WTC11 (cell line): ENCODE measurements around the gene N4BP2L1. TPM values are rescaled to one million over a fixed set of nuclear protein-coding genes. Genes with fewer than 3 reads are reported as not detected.

ENCODE experiments used
- ATAC-seq: fragments of 200-7000 bp; cut with Tn5 transposase; 2 replicates; pipeline ENCODE4 v1.10.0; 2021; ENCODE audit warnings: mild to moderate bottlenecking, moderate library complexity
- CTCF ChIA-PET: fragments of 300-600 bp; sonication (Branson Sonifier 250); formaldehyde crosslinking; loops from one replicate; lab custom pipeline; 2021; ENCODE audit warnings: antibody characterized with exemption; lab: Charles Lee
- POLR2A ChIA-PET: fragments of 350-600 bp; sonication (Branson Sonifier 250); formaldehyde crosslinking; loops from one replicate; lab custom pipeline; 2021; ENCODE audit warnings: antibody characterized with exemption; lab: Charles Lee
- DNase-seq: peaks from one replicate; pipeline ENCODE4 v3.0.0; 2021; ENCODE audit warnings: low spot score
- H3K27ac Mint-ChIP-seq: 2 replicates; pipeline ENCODE4 v1.8.0; 2021; ENCODE audit warnings: mixed read lengths
- H3K27me3 Mint-ChIP-seq: 2 replicates; pipeline ENCODE4 v1.8.0; 2021; ENCODE audit warnings: low read depth, mild to moderate bottlenecking, moderate library complexity, mixed read lengths
- H3K36me3 Mint-ChIP-seq: 2 replicates; pipeline ENCODE4 v1.8.0; 2021; ENCODE audit warnings: mixed read lengths
- H3K4me1 Mint-ChIP-seq: 2 replicates; pipeline ENCODE4 v1.8.0; 2022; ENCODE audit warnings: mixed read lengths
- H3K4me3 Mint-ChIP-seq: 2 replicates; pipeline ENCODE4 v1.8.0; 2021; ENCODE audit warnings: mild to moderate bottlenecking, moderate library complexity, mixed read lengths
- H3K9me3 Mint-ChIP-seq: 2 replicates; pipeline ENCODE4 v1.8.0; 2021; ENCODE audit warnings: mixed read lengths
- EMX1 ChIP-seq: fragments of 250-450 bp; sonication (Bioruptor Pico); IDR thresholded peaks from 2 replicates; pipeline ENCODE4 v1.8.0; 2021; ENCODE audit warnings: mild to moderate bottlenecking
- FOXP1 ChIP-seq: sonication (generic); formaldehyde crosslinking; IDR thresholded peaks from 2 replicates; pipeline ENCODE4 v1.8.0; 2022; ENCODE audit warnings: missing genetic modification reagents, mild to moderate bottlenecking, moderate library complexity, borderline replicate concordance
- JAZF1 ChIP-seq: fragments of 250-450 bp; sonication (Bioruptor Pico); IDR thresholded peaks from 2 replicates; pipeline ENCODE4 v1.9.0; 2021; ENCODE audit warnings: moderate library complexity, mild to moderate bottlenecking, inconsistent platforms
- KAT7 ChIP-seq: sonication (generic); formaldehyde crosslinking; IDR thresholded peaks from 2 replicates; pipeline ENCODE4 v1.8.1; 2023; ENCODE audit warnings: missing genetic modification reagents, mild to moderate bottlenecking, borderline replicate concordance
- MXD4 ChIP-seq: fragments of 250-450 bp; sonication (Bioruptor Pico); IDR thresholded peaks from 2 replicates; pipeline ENCODE4 v1.8.0; 2021; ENCODE audit warnings: mild to moderate bottlenecking, moderate library complexity, borderline replicate concordance
- NFATC4 ChIP-seq: fragments of 250-450 bp; sonication (Bioruptor Pico); IDR thresholded peaks from 2 replicates; pipeline ENCODE4 v1.9.0; 2021; ENCODE audit warnings: mild to moderate bottlenecking
- NR2C2 ChIP-seq: sonication (generic); formaldehyde crosslinking; IDR thresholded peaks from 2 replicates; pipeline ENCODE4 v1.8.0; 2022; ENCODE audit warnings: mild to moderate bottlenecking, missing genetic modification reagents
- RELA ChIP-seq: sonication (generic); formaldehyde crosslinking; IDR thresholded peaks from 2 replicates; pipeline ENCODE4 v1.8.1; 2022; ENCODE audit warnings: missing genetic modification reagents, mild to moderate bottlenecking, borderline replicate concordance
- RORB ChIP-seq: fragments of 250-450 bp; sonication (Bioruptor Pico); IDR thresholded peaks from 2 replicates; pipeline ENCODE4 v1.9.0; 2021; ENCODE audit warnings: mild to moderate bottlenecking
- SMAD3 ChIP-seq: sonication (generic); formaldehyde crosslinking; IDR thresholded peaks from 2 replicates; pipeline ENCODE4 v1.8.0; 2022; ENCODE audit warnings: missing genetic modification reagents, mild to moderate bottlenecking, borderline replicate concordance
- TCF7 ChIP-seq: sonication (generic); formaldehyde crosslinking; IDR thresholded peaks from 2 replicates; pipeline ENCODE4 v1.8.0; 2022; ENCODE audit warnings: mild to moderate bottlenecking, low read depth, missing genetic modification reagents, moderate library complexity
- TP53 ChIP-seq: sonication (generic); formaldehyde crosslinking; IDR thresholded peaks from 2 replicates; pipeline ENCODE4 v1.8.1; 2023; ENCODE audit warnings: mild to moderate bottlenecking, missing genetic modification reagents
- ZNF263 ChIP-seq: sonication (generic); formaldehyde crosslinking; IDR thresholded peaks from 2 replicates; pipeline ENCODE4 v1.8.1; 2022; ENCODE audit warnings: low read depth, mild to moderate bottlenecking, moderate library complexity, missing genetic modification reagents
- ZNF396 ChIP-seq: fragments of 250-450 bp; sonication (Bioruptor Pico); IDR thresholded peaks from 2 replicates; pipeline ENCODE4 v1.8.0; 2021; ENCODE audit warnings: mild to moderate bottlenecking, moderate library complexity, borderline replicate concordance
- total RNA-seq: library from RNA; stranded (reverse); gene quantifications from 3 replicates; pipeline ENCODE4 v1.2.3, GENCODE V29; 2021
- TF ChIP-seq, protein P1 (sequence below): sonication (generic); formaldehyde crosslinking; IDR thresholded peaks from 2 replicates; pipeline ENCODE4 v1.8.1; 2022; ENCODE audit warnings: low read depth, missing genetic modification reagents, borderline replicate concordance
- TF ChIP-seq, protein P2 (sequence below): sonication (generic); formaldehyde crosslinking; IDR thresholded peaks from 2 replicates; pipeline ENCODE4 v1.8.0; 2022; ENCODE audit warnings: mild to moderate bottlenecking, missing genetic modification reagents
- TF ChIP-seq, protein P3 (sequence below): sonication (generic); formaldehyde crosslinking; IDR thresholded peaks from 2 replicates; pipeline ENCODE4 v1.8.1; 2023; ENCODE audit warnings: mild to moderate bottlenecking, missing genetic modification reagents, moderate library complexity
- TF ChIP-seq, protein P4 (sequence below): sonication (generic); formaldehyde crosslinking; IDR thresholded peaks from 2 replicates; pipeline ENCODE4 v1.8.1; 2022; ENCODE audit warnings: missing genetic modification reagents, borderline replicate concordance
- TF ChIP-seq, protein P5 (sequence below): sonication (generic); formaldehyde crosslinking; IDR thresholded peaks from 2 replicates; pipeline ENCODE4 v1.8.1; 2022; ENCODE audit warnings: mild to moderate bottlenecking, missing genetic modification reagents, moderate library complexity, borderline replicate concordance

N4BP2L1 gene
- total RNA-seq, 1 experiment from 2014 or later: 3.8 TPM

DNA sequence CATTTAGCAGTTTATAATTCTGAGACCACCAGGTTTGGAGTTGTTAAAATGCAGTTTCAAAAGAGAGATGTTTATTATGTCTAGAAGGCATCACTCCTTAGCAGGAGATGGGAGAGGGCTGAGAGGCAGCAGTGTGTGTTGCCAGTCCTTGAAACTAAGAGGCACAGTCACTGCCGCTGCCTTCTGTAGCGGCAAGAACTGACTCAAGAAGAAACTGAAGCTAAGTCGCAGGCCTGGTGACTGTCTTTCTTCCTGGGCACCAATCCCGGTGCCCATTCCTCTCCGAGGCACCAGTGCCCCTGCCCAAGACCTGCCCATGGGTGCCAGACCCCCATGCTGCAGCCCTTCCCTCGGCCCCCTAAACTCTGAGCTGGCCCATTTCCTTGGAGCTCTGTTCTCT, 20.1 kb downstream of the N4BP2L1 start (continued):
- TF ChIP-seq, protein P1, sequence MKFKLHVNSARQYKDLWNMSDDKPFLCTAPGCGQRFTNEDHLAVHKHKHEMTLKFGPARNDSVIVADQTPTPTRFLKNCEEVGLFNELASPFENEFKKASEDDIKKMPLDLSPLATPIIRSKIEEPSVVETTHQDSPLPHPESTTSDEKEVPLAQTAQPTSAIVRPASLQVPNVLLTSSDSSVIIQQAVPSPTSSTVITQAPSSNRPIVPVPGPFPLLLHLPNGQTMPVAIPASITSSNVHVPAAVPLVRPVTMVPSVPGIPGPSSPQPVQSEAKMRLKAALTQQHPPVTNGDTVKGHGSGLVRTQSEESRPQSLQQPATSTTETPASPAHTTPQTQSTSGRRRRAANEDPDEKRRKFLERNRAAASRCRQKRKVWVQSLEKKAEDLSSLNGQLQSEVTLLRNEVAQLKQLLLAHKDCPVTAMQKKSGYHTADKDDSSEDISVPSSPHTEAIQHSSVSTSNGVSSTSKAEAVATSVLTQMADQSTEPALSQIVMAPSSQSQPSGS (CRISPR knock-in tag): no peak
- TF ChIP-seq MXD4 (CRISPR knock-in tag) (no peak), EMX1 (CRISPR knock-in tag) (no peak), TCF7 (no peak), RORB (no peak), SMAD3 (CRISPR knock-in tag) (no peak), FOXP1 (CRISPR knock-in tag) (no peak), TP53 (no peak), KAT7 (CRISPR knock-in tag) (no peak), JAZF1 (CRISPR knock-in tag) (no peak), ZNF396 (CRISPR knock-in tag) (no peak)
- TF ChIP-seq, protein P2, sequence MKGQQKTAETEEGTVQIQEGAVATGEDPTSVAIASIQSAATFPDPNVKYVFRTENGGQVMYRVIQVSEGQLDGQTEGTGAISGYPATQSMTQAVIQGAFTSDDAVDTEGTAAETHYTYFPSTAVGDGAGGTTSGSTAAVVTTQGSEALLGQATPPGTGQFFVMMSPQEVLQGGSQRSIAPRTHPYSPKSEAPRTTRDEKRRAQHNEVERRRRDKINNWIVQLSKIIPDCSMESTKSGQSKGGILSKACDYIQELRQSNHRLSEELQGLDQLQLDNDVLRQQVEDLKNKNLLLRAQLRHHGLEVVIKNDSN (CRISPR knock-in tag): no peak
- TF ChIP-seq, protein P3, sequence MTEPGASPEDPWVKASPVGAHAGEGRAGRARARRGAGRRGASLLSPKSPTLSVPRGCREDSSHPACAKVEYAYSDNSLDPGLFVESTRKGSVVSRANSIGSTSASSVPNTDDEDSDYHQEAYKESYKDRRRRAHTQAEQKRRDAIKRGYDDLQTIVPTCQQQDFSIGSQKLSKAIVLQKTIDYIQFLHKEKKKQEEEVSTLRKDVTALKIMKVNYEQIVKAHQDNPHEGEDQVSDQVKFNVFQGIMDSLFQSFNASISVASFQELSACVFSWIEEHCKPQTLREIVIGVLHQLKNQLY (CRISPR knock-in tag): no peak
- TF ChIP-seq, all 79 proteins: peak for 0

DNA sequence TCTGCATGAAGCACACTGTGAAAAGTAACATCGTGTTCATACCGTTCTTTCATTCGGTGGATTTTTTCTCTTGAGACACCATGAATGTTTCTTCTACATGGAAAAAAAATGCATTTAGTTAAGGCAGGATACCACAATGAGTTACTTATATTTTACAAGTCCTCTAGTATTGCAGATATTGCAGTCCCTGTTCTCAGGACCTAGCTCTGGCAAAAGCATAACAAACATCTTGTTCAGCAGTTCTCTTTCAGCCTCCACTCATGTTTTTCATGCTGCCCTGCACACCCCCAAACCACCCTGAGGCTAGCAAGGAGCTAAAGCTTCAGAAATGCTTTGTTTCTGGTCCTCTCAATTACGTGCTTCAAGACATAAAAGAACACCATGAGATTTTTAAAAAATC, 24.8 kb downstream of the N4BP2L1 start:
- TF ChIP-seq, protein P4, sequence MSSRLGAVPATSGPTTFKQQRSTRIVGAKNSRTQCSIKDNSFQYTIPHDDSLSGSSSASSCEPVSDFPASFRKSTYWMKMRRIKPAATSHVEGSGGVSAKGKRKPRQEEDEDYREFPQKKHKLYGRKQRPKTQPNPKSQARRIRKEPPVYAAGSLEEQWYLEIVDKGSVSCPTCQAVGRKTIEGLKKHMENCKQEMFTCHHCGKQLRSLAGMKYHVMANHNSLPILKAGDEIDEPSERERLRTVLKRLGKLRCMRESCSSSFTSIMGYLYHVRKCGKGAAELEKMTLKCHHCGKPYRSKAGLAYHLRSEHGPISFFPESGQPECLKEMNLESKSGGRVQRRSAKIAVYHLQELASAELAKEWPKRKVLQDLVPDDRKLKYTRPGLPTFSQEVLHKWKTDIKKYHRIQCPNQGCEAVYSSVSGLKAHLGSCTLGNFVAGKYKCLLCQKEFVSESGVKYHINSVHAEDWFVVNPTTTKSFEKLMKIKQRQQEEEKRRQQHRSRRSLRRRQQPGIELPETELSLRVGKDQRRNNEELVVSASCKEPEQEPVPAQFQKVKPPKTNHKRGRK (CRISPR knock-in tag): no peak
- TF ChIP-seq, protein P5, sequence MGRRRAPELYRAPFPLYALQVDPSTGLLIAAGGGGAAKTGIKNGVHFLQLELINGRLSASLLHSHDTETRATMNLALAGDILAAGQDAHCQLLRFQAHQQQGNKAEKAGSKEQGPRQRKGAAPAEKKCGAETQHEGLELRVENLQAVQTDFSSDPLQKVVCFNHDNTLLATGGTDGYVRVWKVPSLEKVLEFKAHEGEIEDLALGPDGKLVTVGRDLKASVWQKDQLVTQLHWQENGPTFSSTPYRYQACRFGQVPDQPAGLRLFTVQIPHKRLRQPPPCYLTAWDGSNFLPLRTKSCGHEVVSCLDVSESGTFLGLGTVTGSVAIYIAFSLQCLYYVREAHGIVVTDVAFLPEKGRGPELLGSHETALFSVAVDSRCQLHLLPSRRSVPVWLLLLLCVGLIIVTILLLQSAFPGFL (CRISPR knock-in tag): no peak
- no peak for TF ChIP-seq NR2C2 (CRISPR knock-in tag)
- TF ChIP-seq ZNF263 (CRISPR knock-in tag): no peak
- no peak for TF ChIP-seq RELA (CRISPR knock-in tag)
- no peak for TF ChIP-seq NFATC4 (CRISPR knock-in tag)
- no peak for TF ChIP-seq EMX1 (CRISPR knock-in tag)
- no peaks in the 10 kb centered on the region for H3K9me3 Mint-ChIP-seq
- ChIA-PET POLR2A (interaction anchor here (0.7 kb wide), 1 partner anchor 179 kb away, joined by 3 read pairs; no protein-coding TSS in a partner anchor), CTCF (no interaction called here)
- H3K36me3 Mint-ChIP-seq: peaks cover 4% of the 10 kb centered on the region
- H3K4me3 Mint-ChIP-seq: no peak overlapping the region
- DNase-seq (no peak), ATAC-seq (no peak)
- peaks cover under 1% of the 10 kb centered on the region for H3K4me1 Mint-ChIP-seq
- H3K27me3 Mint-ChIP-seq: peaks cover under 1% of the 10 kb centered on the region; the same call in 1 of the 2 replicates
- no peak overlapping the region for H3K27ac Mint-ChIP-seq
